ENCODE data around the gene S100A2. TPM values are rescaled to one million over a fixed set of nuclear protein-coding genes. Genes with fewer than 3 reads are reported as not detected.
"Not testable (repeated sequence)": the region's sequence is repeated elsewhere in the genome, so short reads cannot be mapped to it uniquely, and the experiment has no call there.

The S100A2 gene
- total RNA-seq, 2 donors from 2014 or later: 1.0 to 2.4 TPM

GRCh38 chr1:153563483-153563901 is 2.2 kb downstream of the S100A2 start:
- no peak for DNase-seq

GRCh38 chr1:153562021-153562420 is 3.6 kb downstream of the S100A2 start:
- H3K27me3 ChIP-seq; H3K9me3 ChIP-seq; H3K9ac ChIP-seq (ENCODE audit: low read depth in 2 of 2, low read length in 2 of 2); H3K36me3 ChIP-seq; DNase-seq; H3K4me3 ChIP-seq; H3K27ac ChIP-seq: not testable (repeated sequence)
- intact Hi-C loops (cut with DNase I): loop anchor here (10.0 kb wide), 1 partner anchor 207 kb away; the partner anchor contains the start of gene S100A9
- H3K4me1 ChIP-seq: peaks cover 16% of the 10 kb centered on the region

More at GRCh38 chr1:153563483-153563901, 2.2 kb downstream of the S100A2 start:
- intact Hi-C loops (cut with DNase I): loop anchor here (10.0 kb wide), 1 partner anchor 209 kb away; the partner anchor contains the start of gene S100A9
- Histone ChIP-seq H3K27me3 (no peaks in the 10 kb centered on the region), H3K27ac (no peak overlapping the region), H3K4me3 (no peak overlapping the region), H3K9ac (ENCODE audit: low read depth in 2 of 2, low read length in 2 of 2) (no peak overlapping the region), H3K36me3 (no peaks in the 10 kb centered on the region), H3K9me3 (no peaks in the 10 kb centered on the region), H3K4me1 (peaks cover 26% of the 10 kb centered on the region)
- no peak for TF ChIP-seq CTCF (IDR thresholded peaks at IDR 0.05)

DNA sequence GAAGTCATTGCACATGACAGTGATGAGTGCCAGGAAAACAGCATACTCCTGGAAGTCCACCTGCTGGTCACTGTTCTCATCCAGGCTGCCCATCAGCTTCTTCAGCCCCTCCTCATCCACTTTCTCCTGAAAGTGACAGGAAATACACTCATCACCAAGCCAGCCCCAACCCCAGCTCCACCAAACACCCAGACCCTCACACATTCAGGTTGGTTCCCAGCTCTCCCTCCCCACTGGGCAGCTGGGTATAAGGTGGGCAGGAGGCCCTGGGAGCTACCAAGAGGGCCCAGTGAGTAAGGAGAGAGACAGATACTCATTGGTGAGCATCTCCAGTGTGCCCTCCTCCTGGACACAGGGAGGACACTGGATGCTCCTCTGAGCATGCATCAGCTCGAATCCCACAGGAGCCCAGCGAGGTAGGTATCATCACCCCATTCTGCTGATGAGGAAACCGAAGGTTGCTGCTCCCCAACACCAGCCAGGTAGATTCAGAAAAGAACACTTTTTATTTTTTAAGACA is 4.1 kb downstream of the S100A2 start:
- Histone ChIP-seq H3K27me3 (no peaks in the 10 kb centered on the region), H3K27ac (no peak overlapping the region), H3K9ac (ENCODE audit: low read depth in 2 of 2, low read length in 2 of 2) (no peak overlapping the region), H3K4me3 (no peak overlapping the region), H3K36me3 (no peaks in the 10 kb centered on the region), H3K4me1 (peaks cover 12% of the 10 kb centered on the region), H3K9me3 (no peaks in the 10 kb centered on the region)
- no peak for DNase-seq
- no peak for TF ChIP-seq CTCF (IDR thresholded peaks at IDR 0.05)
- intact Hi-C loops (cut with DNase I): loop anchor here (10.0 kb wide), 1 partner anchor 207 kb away; the partner anchor contains the start of gene S100A9

DNA sequence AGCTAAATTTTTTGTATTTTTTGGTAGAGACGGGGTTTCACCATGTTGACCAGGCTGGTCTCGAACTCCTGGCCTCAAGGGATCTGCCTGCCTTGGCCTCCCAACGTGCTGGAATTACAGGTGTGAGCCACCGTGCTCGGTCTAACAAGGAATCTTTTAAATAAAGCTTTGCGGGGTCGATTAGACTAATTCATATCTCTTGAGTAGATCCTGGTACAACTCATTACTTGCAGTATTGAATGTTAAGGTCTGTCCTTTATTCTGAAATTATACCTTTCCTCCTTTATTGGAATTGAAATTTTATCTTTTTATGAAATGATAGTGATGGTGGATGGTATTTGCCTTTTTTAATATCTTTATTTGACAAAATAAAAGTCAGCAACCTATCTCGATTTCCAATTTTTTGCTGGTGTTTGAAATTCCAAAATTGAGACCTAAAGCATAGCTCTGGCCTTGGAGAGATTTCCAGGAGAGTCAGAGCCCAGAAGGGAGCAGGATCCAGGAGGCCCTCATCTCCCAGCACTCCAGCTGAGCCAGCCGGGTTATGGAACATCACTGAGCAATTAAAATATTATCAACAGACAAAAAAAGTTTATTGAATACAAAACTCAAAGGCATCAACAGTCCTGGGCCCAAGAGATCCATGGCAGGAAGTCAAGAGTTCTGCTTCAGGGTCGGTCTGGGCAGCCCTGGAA is 4.7 kb downstream of the S100A2 start:
- no peak overlapping the region for H3K9ac ChIP-seq (ENCODE audit: low read depth in 2 of 2, low read length in 2 of 2)
- no peaks in the 10 kb centered on the region for H3K9me3 ChIP-seq
- no peak for DNase-seq
- no peak overlapping the region for H3K4me3 ChIP-seq
- H3K27ac ChIP-seq: no peak overlapping the region
- H3K4me1 ChIP-seq: peaks cover 7% of the 10 kb centered on the region
- no peak for TF ChIP-seq CTCF (IDR thresholded peaks at IDR 0.05)
- intact Hi-C loops (cut with DNase I): loop anchor here (10.0 kb wide), 1 partner anchor 206 kb away; the partner anchor contains the start of gene S100A9
- H3K27me3 ChIP-seq: no peaks in the 10 kb centered on the region
- no peaks in the 10 kb centered on the region for H3K36me3 ChIP-seq

DNA sequence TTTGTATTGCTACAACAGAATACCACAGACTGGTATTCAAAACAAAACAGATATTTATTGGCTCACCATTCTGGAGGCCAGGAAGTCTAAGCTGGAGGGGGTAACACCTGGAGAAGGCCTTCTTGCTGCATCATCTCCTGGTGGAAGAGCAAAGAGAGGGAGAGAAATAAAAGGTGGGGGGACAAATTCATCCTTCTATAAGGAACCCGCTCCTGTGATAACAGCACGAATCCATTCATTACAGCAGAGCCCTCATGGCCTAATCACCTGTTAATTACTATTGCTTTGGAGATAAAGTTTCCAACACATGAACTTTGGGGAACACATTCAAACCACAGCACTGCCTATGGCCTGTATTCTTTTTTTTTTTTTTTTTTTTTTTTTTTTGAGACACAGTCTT is 5.4 kb downstream of the S100A2 start:
- Histone ChIP-seq H3K27me3 (no peaks in the 10 kb centered on the region), H3K4me3 (no peak overlapping the region), H3K9ac (ENCODE audit: low read depth in 2 of 2, low read length in 2 of 2) (no peak overlapping the region), H3K9me3 (no peaks in the 10 kb centered on the region), H3K27ac (no peak overlapping the region), H3K4me1 (peaks cover under 1% of the 10 kb centered on the region), H3K36me3 (no peaks in the 10 kb centered on the region)
- DNase-seq: no peak
- TF ChIP-seq CTCF (IDR thresholded peaks at IDR 0.05): no peak
- intact Hi-C loops (cut with DNase I): loop anchor here (10.0 kb wide), 1 partner anchor 205 kb away; the partner anchor contains the start of gene S100A9

GRCh38 chr1:153557877-153558276 is 7.8 kb downstream of the S100A2 start:
- Histone ChIP-seq H3K27me3 (no peaks in the 10 kb centered on the region), H3K36me3 (no peaks in the 10 kb centered on the region), H3K4me3 (no peak overlapping the region), H3K4me1 (no peaks in the 10 kb centered on the region), H3K27ac (no peak overlapping the region), H3K9ac (ENCODE audit: low read depth in 2 of 2, low read length in 2 of 2) (no peak overlapping the region), H3K9me3 (no peaks in the 10 kb centered on the region)
- no peak for DNase-seq
- intact Hi-C loops (cut with DNase I): no loop called here
- no peak for TF ChIP-seq CTCF (IDR thresholded peaks at IDR 0.05)
